ENCODE measurements around the gene POT1. TPM values are rescaled to one million over a fixed set of nuclear protein-coding genes. Genes with fewer than 3 reads are reported as not detected.

Gene POT1
- total RNA-seq, 1 experiment from 2014 or later, result 22.7 TPM

DNA sequence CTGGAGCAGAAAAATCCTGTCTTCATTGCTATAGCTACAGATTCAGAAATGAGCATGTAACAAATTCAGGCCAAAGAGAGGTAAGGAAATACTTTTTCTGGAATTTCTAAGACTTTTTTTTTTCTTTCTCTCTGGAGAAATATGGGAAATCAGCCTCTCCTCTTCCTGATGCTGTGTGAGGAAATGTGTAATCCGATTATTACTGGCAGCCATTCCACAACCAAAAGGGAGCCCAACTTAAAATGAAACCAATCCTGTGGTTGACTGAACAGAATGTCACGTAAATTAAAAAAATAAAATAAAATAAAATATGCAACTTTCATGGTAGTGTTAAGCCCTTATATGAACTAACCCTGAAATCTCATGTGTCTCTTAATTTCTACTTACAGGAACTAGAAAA, 10.7 kb upstream of the POT1 start:
- H3K36me3 ChIP-seq (ENCODE audit: insufficient read depth, low read length, poor library complexity, severe bottlenecking), result no peaks in the 10 kb centered on the region
- POLR2A ChIA-PET (ENCODE audit: low non-redundant PET), result no interaction called here
- H3K4me3 ChIP-seq (ENCODE audit: low read depth, low read length, poor library complexity, severe bottlenecking), result no peak overlapping the region
- no TSS peak for BruUV-seq (replicated peaks)
- no peaks in the 10 kb centered on the region for H3K9me3 ChIP-seq (ENCODE audit: low read depth, low read length, poor library complexity, severe bottlenecking)
- no peaks in the 10 kb centered on the region for H3K4me1 ChIP-seq (ENCODE audit: insufficient read depth, low read length, poor library complexity, severe bottlenecking)
- intact Hi-C loops (cut with micrococcal nuclease; ENCODE audit: unreplicated experiment), result no loop called here
- no peak for DNase-seq (ENCODE audit: low spot score)
- TF ChIP-seq, protein P1, sequence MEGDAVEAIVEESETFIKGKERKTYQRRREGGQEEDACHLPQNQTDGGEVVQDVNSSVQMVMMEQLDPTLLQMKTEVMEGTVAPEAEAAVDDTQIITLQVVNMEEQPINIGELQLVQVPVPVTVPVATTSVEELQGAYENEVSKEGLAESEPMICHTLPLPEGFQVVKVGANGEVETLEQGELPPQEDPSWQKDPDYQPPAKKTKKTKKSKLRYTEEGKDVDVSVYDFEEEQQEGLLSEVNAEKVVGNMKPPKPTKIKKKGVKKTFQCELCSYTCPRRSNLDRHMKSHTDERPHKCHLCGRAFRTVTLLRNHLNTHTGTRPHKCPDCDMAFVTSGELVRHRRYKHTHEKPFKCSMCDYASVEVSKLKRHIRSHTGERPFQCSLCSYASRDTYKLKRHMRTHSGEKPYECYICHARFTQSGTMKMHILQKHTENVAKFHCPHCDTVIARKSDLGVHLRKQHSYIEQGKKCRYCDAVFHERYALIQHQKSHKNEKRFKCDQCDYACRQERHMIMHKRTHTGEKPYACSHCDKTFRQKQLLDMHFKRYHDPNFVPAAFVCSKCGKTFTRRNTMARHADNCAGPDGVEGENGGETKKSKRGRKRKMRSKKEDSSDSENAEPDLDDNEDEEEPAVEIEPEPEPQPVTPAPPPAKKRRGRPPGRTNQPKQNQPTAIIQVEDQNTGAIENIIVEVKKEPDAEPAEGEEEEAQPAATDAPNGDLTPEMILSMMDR (conservative IDR thresholded peaks at IDR 0.05; ENCODE audit: low read depth, low read length), result no peak
- no peak for TF ChIP-seq EZH2 (IDR thresholded peaks at IDR 0.05; ENCODE audit: borderline replicate concordance, low read depth, low read length, poor library complexity, severe bottlenecking)
- CTCF ChIA-PET, result no interaction called here
- H3K27me3 ChIP-seq (replicated peaks; ENCODE audit: insufficient read depth, low read depth, low read length, poor library complexity), result no peaks in the 10 kb centered on the region
- H3K27ac ChIP-seq (ENCODE audit: low read depth, low read length, poor library complexity, severe bottlenecking), result no peak overlapping the region

- ChIA-PET POLR2A (ENCODE audit: low non-redundant PET) (no interaction called here), CTCF (no interaction called here)
- no TSS peak for BruUV-seq (replicated peaks)
- Histone ChIP-seq H3K27me3 (replicated peaks; ENCODE audit: insufficient read depth, low read depth, low read length, poor library complexity) (no peaks in the 10 kb centered on the region), H3K4me1 (ENCODE audit: insufficient read depth, low read length, poor library complexity, severe bottlenecking) (no peaks in the 10 kb centered on the region), H3K27ac (ENCODE audit: low read depth, low read length, poor library complexity, severe bottlenecking) (no peak overlapping the region), H3K4me3 (ENCODE audit: low read depth, low read length, poor library complexity, severe bottlenecking) (no peak overlapping the region), H3K9me3 (ENCODE audit: low read depth, low read length, poor library complexity, severe bottlenecking) (no peaks in the 10 kb centered on the region), H3K36me3 (ENCODE audit: insufficient read depth, low read length, poor library complexity, severe bottlenecking) (no peaks in the 10 kb centered on the region)
- DNase-seq (ENCODE audit: low spot score), result no peak
- TF ChIP-seq EZH2 (IDR thresholded peaks at IDR 0.05; ENCODE audit: borderline replicate concordance, low read depth, low read length, poor library complexity, severe bottlenecking), result no peak
- TF ChIP-seq, protein P1 (conservative IDR thresholded peaks at IDR 0.05; ENCODE audit: low read depth, low read length), result no peak
- intact Hi-C loops (cut with micrococcal nuclease; ENCODE audit: unreplicated experiment), result no loop called here
These were observed 8.5 kb upstream of the POT1 start for GRCh38 chr7:124938128-124938527.

DNA sequence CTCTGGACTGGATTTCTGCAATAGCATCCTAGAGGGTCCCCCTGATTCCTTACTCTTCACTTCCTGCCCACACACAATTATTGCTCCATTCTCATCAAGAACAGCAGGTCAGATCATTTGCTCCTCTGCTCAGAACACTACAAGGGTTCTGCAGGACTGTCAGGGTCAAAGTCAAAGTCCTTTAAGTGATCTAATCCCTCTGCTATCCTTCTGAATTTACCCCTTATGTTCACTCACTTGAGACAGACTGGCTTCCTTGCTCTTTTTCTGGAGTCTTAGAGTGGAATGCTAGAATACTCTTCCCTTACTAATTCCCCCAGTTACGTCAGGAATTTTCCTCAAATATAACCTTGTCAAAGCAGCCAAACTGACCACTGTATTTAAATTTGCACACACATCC, 7.5 kb upstream of the POT1 start:
- POLR2A ChIA-PET (ENCODE audit: low non-redundant PET), result no interaction called here
- TF ChIP-seq, protein P1 (conservative IDR thresholded peaks at IDR 0.05; ENCODE audit: low read depth, low read length), result no peak
- TF ChIP-seq EZH2 (IDR thresholded peaks at IDR 0.05; ENCODE audit: borderline replicate concordance, low read depth, low read length, poor library complexity, severe bottlenecking), result no peak
- Histone ChIP-seq H3K9me3 (ENCODE audit: low read depth, low read length, poor library complexity, severe bottlenecking) (no peaks in the 10 kb centered on the region), H3K4me3 (ENCODE audit: low read depth, low read length, poor library complexity, severe bottlenecking) (no peak overlapping the region), H3K4me1 (ENCODE audit: insufficient read depth, low read length, poor library complexity, severe bottlenecking) (no peaks in the 10 kb centered on the region), H3K27me3 (replicated peaks; ENCODE audit: insufficient read depth, low read depth, low read length, poor library complexity) (no peaks in the 10 kb centered on the region), H3K36me3 (ENCODE audit: insufficient read depth, low read length, poor library complexity, severe bottlenecking) (no peaks in the 10 kb centered on the region), H3K27ac (ENCODE audit: low read depth, low read length, poor library complexity, severe bottlenecking) (no peak overlapping the region)
- no TSS peak for BruUV-seq (replicated peaks)
- no peak for DNase-seq (ENCODE audit: low spot score)
- intact Hi-C loops (cut with micrococcal nuclease; ENCODE audit: unreplicated experiment), result no loop called here
- CTCF ChIA-PET, result no interaction called here
